Stimulated activated CD4-positive, alpha-beta T cell treated with anti-CD3 and anti-CD28 coated beads, Interleukin-1b, Interleukin-23, amount 100 ng/mL, for 48 hours (primary cell): Measurements from ENCODE around the gene IKZF2.
"Not testable (repeated sequence)": the region's sequence is repeated elsewhere in the genome, so short reads cannot be mapped to it uniquely, and the experiment has no call there.

Experiments used
- DNase-seq: peaks from one replicate; pipeline ENCODE4 v3.0.0-alpha.2; 2020

The IKZF2 gene

DNA sequence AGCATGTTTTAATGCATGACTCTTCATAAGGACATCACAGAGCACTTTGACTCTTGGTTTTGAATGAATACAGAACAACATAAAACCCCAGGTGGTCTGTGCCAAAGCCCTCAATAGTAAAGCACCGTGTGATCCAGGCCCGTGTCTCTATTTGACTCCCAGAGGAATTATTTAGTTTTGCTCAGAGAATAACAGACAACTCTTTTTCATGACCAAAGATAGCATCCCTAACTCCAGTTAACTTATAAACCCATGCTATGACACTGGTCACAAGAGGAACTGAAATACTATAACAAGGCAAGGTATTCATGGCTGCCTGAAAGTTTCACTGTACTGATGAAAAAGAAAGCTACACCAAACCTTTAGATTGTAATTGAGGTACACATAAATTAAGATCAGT is 128.4 kb downstream of the IKZF2 start:
- no peak for DNase-seq

GRCh38 chr2:213021971-213022899 is 129.2 kb downstream of the IKZF2 start:
- peak; percentile 24 for DNase-seq

DNA sequence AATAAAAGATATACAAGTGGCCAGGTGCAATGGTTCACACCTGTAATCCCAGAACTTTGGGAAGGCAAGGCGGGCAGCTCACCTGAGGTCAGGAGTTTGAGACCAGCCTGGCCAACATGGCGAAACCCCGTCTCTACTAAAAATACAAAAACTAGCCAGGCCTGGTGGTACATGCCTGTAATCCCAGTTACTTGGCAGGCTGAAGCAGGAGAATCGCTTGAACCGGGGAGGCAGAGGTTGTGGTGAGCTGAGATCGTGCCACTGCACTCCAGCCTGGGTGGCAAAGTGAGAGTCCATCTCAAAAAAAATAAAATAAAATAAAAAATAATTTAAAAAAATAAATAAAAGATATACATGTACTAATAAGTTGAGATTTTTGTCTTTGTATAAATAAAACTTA is 130.5 kb downstream of the IKZF2 start:
- DNase-seq: not testable (repeated sequence)

DNA sequence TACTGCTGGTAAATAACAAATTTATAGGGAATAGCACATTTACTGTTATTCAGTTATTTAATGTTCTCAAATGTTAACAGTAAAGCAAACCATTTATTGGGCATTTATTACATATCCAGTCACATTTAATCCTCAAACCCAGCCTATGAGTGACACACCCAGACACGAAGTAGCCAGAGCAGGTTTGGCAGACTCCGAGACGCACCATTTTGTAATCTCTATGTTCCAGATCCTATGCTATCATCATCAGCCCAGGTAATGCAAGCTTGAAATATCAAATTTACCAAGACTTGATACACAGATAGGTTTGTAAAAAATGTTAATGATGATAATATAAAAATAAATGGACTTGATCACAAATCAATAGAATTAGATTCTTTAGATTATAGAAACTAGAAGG is 131.1 kb downstream of the IKZF2 start:
- no peak for DNase-seq

- no peak for DNase-seq
Measured at GRCh38 chr2:213019368-213019767, 132.0 kb downstream of the IKZF2 start.

GRCh38 chr2:213018340-213018901 is 133.0 kb downstream of the IKZF2 start:
- DNase-seq: no peak

DNA sequence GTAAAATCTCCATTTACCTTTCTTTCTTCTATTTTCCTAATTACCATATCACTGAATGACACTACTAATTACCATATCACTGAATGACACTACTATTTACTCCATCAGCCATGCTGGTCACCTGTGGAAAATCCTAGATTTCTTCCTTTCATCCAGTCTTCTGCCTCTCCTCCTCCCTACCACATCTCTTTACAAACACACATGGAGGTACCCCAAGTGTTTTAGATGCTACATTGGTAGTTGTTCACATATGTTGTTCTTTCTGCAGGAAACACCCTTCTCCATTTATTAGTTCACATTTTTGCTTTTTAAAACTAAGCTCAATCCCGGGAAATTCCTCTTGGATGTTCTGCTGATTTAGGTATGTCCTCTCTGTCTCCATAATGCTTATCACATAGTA is 134.0 kb downstream of the IKZF2 start:
- DNase-seq: no peak

DNA sequence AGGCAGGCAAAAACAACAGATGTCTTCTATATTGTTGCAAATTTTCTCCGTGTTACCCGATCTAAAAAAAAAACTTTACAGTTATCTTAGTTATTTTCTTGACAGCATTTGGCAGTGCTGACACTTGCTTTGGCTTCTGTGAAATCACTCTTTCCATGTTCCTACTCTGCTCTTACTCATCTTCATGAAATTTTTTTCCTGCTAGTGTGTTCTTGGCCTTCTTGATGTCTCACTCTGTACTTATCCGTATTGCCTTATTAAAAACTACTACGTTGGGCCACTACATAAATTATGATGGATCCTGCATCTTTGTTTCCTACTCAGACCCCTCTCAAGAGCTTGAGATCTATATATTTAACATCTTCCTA is 134.4 kb downstream of the IKZF2 start:
- no peak for DNase-seq

GRCh38 chr2:213016166-213016983 is 135.0 kb downstream of the IKZF2 start:
- no peak for DNase-seq

- peak; percentile 47 for DNase-seq
Measured at GRCh38 chr2:213015387-213016165, 135.8 kb downstream of the IKZF2 start.

- DNase-seq: no peak
Measured at GRCh38 chr2:213013979-213014378, 137.4 kb downstream of the IKZF2 start.

DNA sequence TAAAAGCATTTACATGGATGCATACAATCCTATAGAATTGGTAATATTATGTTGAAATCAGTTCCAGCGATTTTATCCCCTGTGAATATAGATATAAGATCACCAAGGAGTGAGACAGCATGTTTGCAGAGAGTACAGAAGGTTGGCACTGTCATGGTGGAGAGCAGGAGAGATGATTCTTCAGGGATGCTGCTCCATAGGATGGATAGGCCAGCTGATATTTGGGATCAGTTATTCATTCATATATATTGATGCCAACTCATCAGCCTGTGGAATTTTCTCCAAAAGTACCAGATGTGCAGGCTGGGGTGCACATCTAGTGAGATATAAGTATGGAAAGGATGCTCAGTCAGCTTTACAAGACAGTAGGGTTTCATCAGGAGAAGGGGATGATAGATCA is 139.9 kb downstream of the IKZF2 start:
- DNase-seq: no peak

- no peak for DNase-seq
Measured at GRCh38 chr2:213010106-213010779, 141.2 kb downstream of the IKZF2 start.

DNA sequence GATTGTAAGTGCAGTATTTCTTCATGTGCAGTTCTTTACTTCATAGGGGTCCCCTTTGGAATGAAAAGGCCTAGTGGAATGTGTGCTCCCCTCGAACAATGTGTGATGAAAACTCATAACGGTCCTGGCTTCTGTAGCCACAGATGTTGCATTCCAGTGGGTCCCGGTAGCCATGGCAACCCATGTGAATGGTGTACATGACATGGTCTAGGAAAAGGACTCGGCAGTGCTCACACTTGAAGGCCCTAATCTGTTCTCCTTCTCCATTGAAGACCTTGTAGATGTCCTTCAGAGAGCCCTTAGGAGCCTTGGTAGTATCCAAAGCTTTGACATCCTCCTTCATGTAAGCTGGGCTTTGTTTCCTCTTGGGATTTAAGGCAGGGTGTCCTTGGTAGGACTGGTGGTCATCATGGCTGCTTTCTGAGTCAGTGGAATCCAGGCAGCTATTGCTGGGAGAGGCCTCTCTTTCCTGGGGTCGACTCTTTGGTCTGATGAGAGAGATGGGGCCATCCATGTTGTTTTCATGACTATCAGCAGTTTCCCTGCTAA is 144.0 kb downstream of the IKZF2 start:
- no peak for DNase-seq

DNA sequence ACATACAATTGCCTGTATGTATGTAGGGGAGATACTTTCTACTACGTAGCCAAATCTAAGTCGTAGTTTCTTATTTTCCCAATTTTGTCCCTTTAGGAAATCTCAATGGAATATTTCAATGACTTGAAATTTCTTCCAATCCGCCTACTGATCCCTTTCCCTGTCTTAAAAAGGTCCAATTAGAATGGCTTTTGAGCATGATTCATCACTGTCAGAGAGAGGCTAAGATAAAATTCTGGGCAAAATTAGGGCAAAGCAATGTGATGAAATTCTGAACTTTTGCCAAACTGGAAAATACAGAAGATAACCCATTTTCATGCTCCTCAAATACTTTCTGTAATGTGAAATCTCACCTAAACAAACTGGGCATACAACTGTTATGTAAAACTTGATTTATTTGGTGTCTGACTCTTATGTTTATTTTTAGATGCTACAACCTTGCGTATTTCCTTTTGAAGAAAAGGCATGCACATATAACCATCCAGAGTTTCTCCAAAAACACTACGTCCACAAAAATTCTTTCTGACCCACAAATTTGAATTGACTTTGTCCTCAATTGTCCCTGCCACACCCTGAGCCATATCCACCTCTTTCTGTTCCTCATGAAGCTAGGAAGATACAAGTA is 147.1 kb downstream of the IKZF2 start:
- DNase-seq: no peak

DNA sequence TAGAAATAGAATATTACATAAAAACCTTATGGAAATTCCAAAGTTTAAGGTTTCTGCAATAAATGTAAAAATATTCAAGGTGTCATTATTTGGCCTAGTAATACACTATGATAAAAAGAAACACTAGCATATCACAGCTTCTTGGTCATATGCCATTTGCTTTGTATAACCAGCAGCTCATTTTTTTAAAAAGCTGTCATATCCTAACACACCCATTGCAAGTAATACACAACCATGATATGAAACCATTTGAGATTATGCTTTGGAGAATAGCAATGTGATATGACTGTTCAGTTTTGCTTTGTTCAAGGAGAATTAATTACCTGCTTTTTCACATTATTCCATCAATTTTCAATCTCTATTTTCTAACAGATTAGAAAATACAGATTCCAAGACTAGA is 149.0 kb downstream of the IKZF2 start:
- DNase-seq: no peak

- DNase-seq: no peak
Measured at GRCh38 chr2:213001297-213001910, 150.0 kb downstream of the IKZF2 start.

- no peak for DNase-seq
Measured at GRCh38 chr2:212998626-212999359, 152.6 kb downstream of the IKZF2 start.

- no peak for DNase-seq
Measured at GRCh38 chr2:212997526-212998020, 153.8 kb downstream of the IKZF2 start.

- no peak for DNase-seq
Measured at GRCh38 chr2:212995920-212996319, 155.5 kb downstream of the IKZF2 start.
